Measurements from ENCODE around the gene TRIM16.
"Not testable (repeated sequence)": the region's sequence is repeated elsewhere in the genome, so short reads cannot be mapped to it uniquely, and the experiment has no call there.

TRIM16 gene

DNA sequence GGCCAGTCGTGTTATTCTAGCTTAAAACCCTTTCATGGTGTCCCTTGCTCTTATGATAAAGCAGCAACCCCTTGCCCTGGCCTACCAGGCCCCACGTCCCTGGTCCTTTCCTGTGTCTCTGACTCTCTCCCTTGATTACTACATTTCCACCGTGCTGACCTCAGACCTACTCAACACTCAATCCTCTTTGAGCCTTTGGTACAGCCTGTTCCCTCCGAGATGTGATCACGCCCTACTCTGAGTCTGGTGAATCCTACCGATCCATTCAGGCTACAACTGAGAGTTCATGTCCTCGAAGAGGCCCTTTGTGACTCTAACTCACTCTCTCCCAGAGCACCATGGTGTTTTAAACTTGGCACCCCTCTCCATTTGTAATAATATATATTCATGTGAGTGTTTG is 54.1 kb downstream of the TRIM16 start:
- not testable (repeated sequence) for H3K4me1 ChIP-seq (ENCODE audit: control insufficient read depth in 2 of 2, insufficient read depth in 1 of 2, low read depth in 1 of 2, low read length in 2 of 2); H2BK120ac ChIP-seq (ENCODE audit: low read depth, low read length); H4K8ac ChIP-seq (ENCODE audit: low read depth, low read length); DNase-seq (ENCODE audit: low spot score); H3K4me3 ChIP-seq (ENCODE audit: low read length in 2 of 2); H3K14ac ChIP-seq (ENCODE audit: low read length); H2BK15ac ChIP-seq (ENCODE audit: low read length); H3K79me1 ChIP-seq (ENCODE audit: low read depth, low read length); H2BK5ac ChIP-seq (ENCODE audit: low read length); H3K18ac ChIP-seq (ENCODE audit: low read length); H2AK5ac ChIP-seq (ENCODE audit: low read depth, low read length); H3K4me2 ChIP-seq (ENCODE audit: insufficient read depth, low read length, poor library complexity, severe bottlenecking); H3K23ac ChIP-seq (ENCODE audit: low read depth, low read length, poor library complexity); H2BK12ac ChIP-seq (ENCODE audit: low read length); H3K4ac ChIP-seq (ENCODE audit: low read length); H3K9me3 ChIP-seq (replicated peaks in 1 of 2; ENCODE audit: control insufficient read depth in 2 of 2, insufficient read depth in 1 of 2, low read depth in 1 of 2, low read length in 2 of 2); H3K36me3 ChIP-seq (replicated peaks in 1 of 2; ENCODE audit: control insufficient read depth in 2 of 2, insufficient read depth in 2 of 2, low read length in 2 of 2); H3K27me3 ChIP-seq (ENCODE audit: control insufficient read depth in 3 of 3, insufficient read depth in 3 of 3, low read depth in 1 of 3, low read length in 3 of 3); H4K91ac ChIP-seq (ENCODE audit: low read depth, low read length, poor library complexity); H2AFZ ChIP-seq (ENCODE audit: low read length); H3K27ac ChIP-seq (replicated peaks; ENCODE audit: low read length); H3K9ac ChIP-seq (ENCODE audit: low read depth, low read length, poor library complexity)
- WGBS, 2 donors (ENCODE audit: extremely low coverage in 2 of 2, insufficient read length in 2 of 2, insufficient replicate concordance in 1 of 2) = no CpG with 5 or more reads among the region's 7 CpGs

DNA sequence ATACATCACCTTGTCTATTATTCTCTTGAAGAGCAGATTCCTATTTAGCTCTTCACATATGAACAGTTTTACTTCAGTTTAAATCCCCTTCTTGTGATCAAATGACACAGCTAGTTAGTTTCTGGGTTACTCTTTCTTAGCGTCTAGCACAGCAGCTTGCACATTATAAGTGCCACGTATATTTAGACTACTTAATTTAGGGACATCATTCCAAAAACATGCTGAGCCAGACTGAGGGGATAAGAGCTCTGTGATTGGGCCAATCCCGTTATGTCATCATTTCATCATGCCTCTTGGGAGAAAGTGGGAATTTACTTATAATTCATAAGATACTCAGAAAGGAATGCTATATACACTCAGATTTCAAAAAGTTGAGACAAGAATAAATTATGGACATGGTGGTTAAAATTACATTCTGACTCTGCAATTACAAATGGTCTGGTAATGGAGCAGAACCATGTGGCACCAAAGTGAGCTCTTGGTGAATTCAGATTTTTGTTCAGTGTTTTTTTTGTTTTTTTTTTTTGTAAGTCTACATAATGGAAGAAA is 60.4 kb downstream of the TRIM16 start:
- not testable (repeated sequence) for H3K36me3 ChIP-seq (replicated peaks in 1 of 2; ENCODE audit: control insufficient read depth in 2 of 2, insufficient read depth in 2 of 2, low read length in 2 of 2); H3K9ac ChIP-seq (ENCODE audit: low read depth, low read length, poor library complexity); H3K18ac ChIP-seq (ENCODE audit: low read length); H3K14ac ChIP-seq (ENCODE audit: low read length); DNase-seq (ENCODE audit: low spot score); H3K4me1 ChIP-seq (ENCODE audit: control insufficient read depth in 2 of 2, insufficient read depth in 1 of 2, low read depth in 1 of 2, low read length in 2 of 2); H2AK5ac ChIP-seq (ENCODE audit: low read depth, low read length); H3K27me3 ChIP-seq (ENCODE audit: control insufficient read depth in 3 of 3, insufficient read depth in 3 of 3, low read depth in 1 of 3, low read length in 3 of 3); H3K4ac ChIP-seq (ENCODE audit: low read length); H2BK5ac ChIP-seq (ENCODE audit: low read length); H3K79me1 ChIP-seq (ENCODE audit: low read depth, low read length); H2BK120ac ChIP-seq (ENCODE audit: low read depth, low read length); H3K9me3 ChIP-seq (replicated peaks in 1 of 2; ENCODE audit: control insufficient read depth in 2 of 2, insufficient read depth in 1 of 2, low read depth in 1 of 2, low read length in 2 of 2); H2BK12ac ChIP-seq (ENCODE audit: low read length); H2AFZ ChIP-seq (ENCODE audit: low read length); H2BK15ac ChIP-seq (ENCODE audit: low read length); H4K91ac ChIP-seq (ENCODE audit: low read depth, low read length, poor library complexity); H4K8ac ChIP-seq (ENCODE audit: low read depth, low read length); H3K4me2 ChIP-seq (ENCODE audit: insufficient read depth, low read length, poor library complexity, severe bottlenecking); H3K4me3 ChIP-seq (ENCODE audit: low read length in 2 of 2); H3K23ac ChIP-seq (ENCODE audit: low read depth, low read length, poor library complexity); H3K27ac ChIP-seq (replicated peaks; ENCODE audit: low read length)
- WGBS, 2 donors (ENCODE audit: extremely low coverage in 2 of 2, insufficient read length in 2 of 2, insufficient replicate concordance in 1 of 2) = no CpG with 5 or more reads among the region's 3 CpGs

DNA sequence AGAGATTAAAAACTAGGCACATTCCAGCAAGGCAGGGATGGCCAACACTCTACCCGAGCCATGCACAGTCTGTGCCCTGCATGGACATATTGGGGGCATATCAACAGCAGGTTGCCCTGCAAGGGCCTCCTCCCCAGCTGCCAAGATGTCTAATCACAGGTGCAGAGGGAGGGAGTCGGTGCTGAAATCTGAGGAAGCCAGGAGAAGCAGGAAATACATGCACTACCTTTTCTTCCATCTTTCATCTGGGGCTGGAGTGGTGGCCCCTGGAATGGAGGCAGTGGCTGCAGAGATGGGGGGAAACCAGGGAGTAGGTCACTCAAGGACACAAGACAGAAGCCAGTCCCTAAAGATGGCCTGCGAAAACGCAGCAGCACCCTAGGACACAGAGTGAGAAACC is 60.9 kb downstream of the TRIM16 start:
- not testable (repeated sequence) for H4K8ac ChIP-seq (ENCODE audit: low read depth, low read length); H2BK120ac ChIP-seq (ENCODE audit: low read depth, low read length); H2BK12ac ChIP-seq (ENCODE audit: low read length); H3K4me2 ChIP-seq (ENCODE audit: insufficient read depth, low read length, poor library complexity, severe bottlenecking); H2AK5ac ChIP-seq (ENCODE audit: low read depth, low read length); H3K9ac ChIP-seq (ENCODE audit: low read depth, low read length, poor library complexity); H4K91ac ChIP-seq (ENCODE audit: low read depth, low read length, poor library complexity); H2BK5ac ChIP-seq (ENCODE audit: low read length); H3K4me3 ChIP-seq (ENCODE audit: low read length in 2 of 2); H3K4ac ChIP-seq (ENCODE audit: low read length); H2AFZ ChIP-seq (ENCODE audit: low read length); DNase-seq (ENCODE audit: low spot score); H3K14ac ChIP-seq (ENCODE audit: low read length); H3K27ac ChIP-seq (replicated peaks; ENCODE audit: low read length); H3K18ac ChIP-seq (ENCODE audit: low read length); H3K27me3 ChIP-seq (ENCODE audit: control insufficient read depth in 3 of 3, insufficient read depth in 3 of 3, low read depth in 1 of 3, low read length in 3 of 3); H2BK15ac ChIP-seq (ENCODE audit: low read length); H3K79me1 ChIP-seq (ENCODE audit: low read depth, low read length); H3K36me3 ChIP-seq (replicated peaks in 1 of 2; ENCODE audit: control insufficient read depth in 2 of 2, insufficient read depth in 2 of 2, low read length in 2 of 2); H3K4me1 ChIP-seq (ENCODE audit: control insufficient read depth in 2 of 2, insufficient read depth in 1 of 2, low read depth in 1 of 2, low read length in 2 of 2); H3K23ac ChIP-seq (ENCODE audit: low read depth, low read length, poor library complexity); H3K9me3 ChIP-seq (replicated peaks in 1 of 2; ENCODE audit: control insufficient read depth in 2 of 2, insufficient read depth in 1 of 2, low read depth in 1 of 2, low read length in 2 of 2)
- no CpG with 5 or more reads among the region's 4 CpGs for WGBS, 2 donors (ENCODE audit: extremely low coverage in 2 of 2, insufficient read length in 2 of 2, insufficient replicate concordance in 1 of 2)

- H2BK120ac ChIP-seq (ENCODE audit: low read depth, low read length); H3K9me3 ChIP-seq (replicated peaks in 1 of 2; ENCODE audit: control insufficient read depth in 2 of 2, insufficient read depth in 1 of 2, low read depth in 1 of 2, low read length in 2 of 2); H3K4ac ChIP-seq (ENCODE audit: low read length); H3K18ac ChIP-seq (ENCODE audit: low read length); DNase-seq (ENCODE audit: low spot score); H2BK15ac ChIP-seq (ENCODE audit: low read length); H3K79me1 ChIP-seq (ENCODE audit: low read depth, low read length); H2AFZ ChIP-seq (ENCODE audit: low read length); H3K4me1 ChIP-seq (ENCODE audit: control insufficient read depth in 2 of 2, insufficient read depth in 1 of 2, low read depth in 1 of 2, low read length in 2 of 2); H2AK5ac ChIP-seq (ENCODE audit: low read depth, low read length); H4K91ac ChIP-seq (ENCODE audit: low read depth, low read length, poor library complexity); H3K36me3 ChIP-seq (replicated peaks in 1 of 2; ENCODE audit: control insufficient read depth in 2 of 2, insufficient read depth in 2 of 2, low read length in 2 of 2); H3K23ac ChIP-seq (ENCODE audit: low read depth, low read length, poor library complexity); H4K8ac ChIP-seq (ENCODE audit: low read depth, low read length); H2BK5ac ChIP-seq (ENCODE audit: low read length); H3K4me2 ChIP-seq (ENCODE audit: insufficient read depth, low read length, poor library complexity, severe bottlenecking); H3K27ac ChIP-seq (replicated peaks; ENCODE audit: low read length); H2BK12ac ChIP-seq (ENCODE audit: low read length); H3K4me3 ChIP-seq (ENCODE audit: low read length in 2 of 2); H3K14ac ChIP-seq (ENCODE audit: low read length); H3K27me3 ChIP-seq (ENCODE audit: control insufficient read depth in 3 of 3, insufficient read depth in 3 of 3, low read depth in 1 of 3, low read length in 3 of 3); H3K9ac ChIP-seq (ENCODE audit: low read depth, low read length, poor library complexity): not testable (repeated sequence)
- WGBS, 2 donors (ENCODE audit: extremely low coverage in 2 of 2, insufficient read length in 2 of 2, insufficient replicate concordance in 1 of 2) = no CpG with 5 or more reads among the region's 8 CpGs
Observed at GRCh38 chr17:15622124-15622523, 62.0 kb downstream of the TRIM16 start.
